Keratinocyte (primary cell): ENCODE data around the gene ADH1C.
"Not testable (repeated sequence)": the region's sequence is repeated elsewhere in the genome, so short reads cannot be mapped to it uniquely, and the experiment has no call there.

Experiments used
- CTCF ChIP-seq, 3 experiments: IDR thresholded peaks in 1 of 3; conservative IDR thresholded peaks in 1 of 3; optimal IDR thresholded peaks in 1 of 3; 2 replicates in 2 of 3; 3 replicates in 1 of 3; pipeline versions ENCODE3 to v1.5.1; 2011; ENCODE audit warnings: low read length in 3 of 3, mild to moderate bottlenecking in 3 of 3, moderate library complexity in 2 of 3, control low read depth in 1 of 3, inconsistent platforms in 1 of 3; ENCODE audit not compliant: insufficient read depth in 2 of 3; ENCODE audit errors: extremely low read depth in 1 of 3
- EZH2 ChIP-seq: IDR thresholded peaks from one replicate; pipeline ENCODE4 v1.6.1; 2012; ENCODE audit warnings: inconsistent platforms, mild to moderate bottlenecking, low read length, moderate library complexity

- peak in 2 of 3 experiments; percentile 40 to 56 for TF ChIP-seq CTCF (optimal IDR thresholded peaks at IDR 0.05 in 1 of 3, IDR thresholded peaks at IDR 0.05 in 1 of 3, conservative IDR thresholded peaks at IDR 0.05 in 1 of 3; ENCODE audit: extremely low read depth in 1 of 3, insufficient read depth in 2 of 3, low read length in 3 of 3)
- not testable (repeated sequence) for TF ChIP-seq EZH2
Observed at GRCh38 chr4:99377341-99377740, 24.8 kb upstream of the ADH1C start.
